Endothelial cell of umbilical vein (primary cell): ENCODE measurements around the gene CAMKK2. TPM values are rescaled to one million over a fixed set of nuclear protein-coding genes. Genes with fewer than 3 reads are reported as not detected.

Experiments used
- BruUV-seq: library from RNA; stranded (reverse); fragments of 400-500 nt; replicated peaks from 2 replicates; lab custom pipeline; 2021; lab: Mats Ljungman, UMichigan
- CTCF ChIA-PET: fragments of 300-600, 350-600 bp; sonication (Branson Sonifier 250); formaldehyde crosslinking; loops from one replicate; lab custom pipeline; 2021; ENCODE audit warnings: antibody characterized with exemption, inconsistent platforms; lab: Charles Lee
- POLR2A ChIA-PET: fragments of 300-600, 350-600 bp; sonication (Branson Sonifier 250); formaldehyde crosslinking; loops from one replicate; lab custom pipeline; 2021; ENCODE audit warnings: antibody characterized with exemption, inconsistent platforms; lab: Charles Lee
- DNase-seq: peaks from one replicate; pipeline ENCODE4 v3.0.0-alpha.2; 2011; ENCODE audit warnings: low read depth, low spot score
- FAIRE-seq: peaks from 2 replicates; lab custom pipeline; 2011; peaks lifted over from hg19 to GRCh38; lab: Jason Lieb, UNC
- H2AFZ ChIP-seq: 2 replicates; pipeline ENCODE4 v1.6.0; 2012; ENCODE audit warnings: low read depth, low read length, control low read depth, inconsistent platforms
- H3K27ac ChIP-seq: 2 replicates; pipeline ENCODE4 v1.5.1; 2011; ENCODE audit warnings: low read depth, mild to moderate bottlenecking, control low read depth, low read length, moderate library complexity; ENCODE audit not compliant: insufficient read depth
- H3K27me3 ChIP-seq, 2 experiments: 2 replicates each; pipeline versions ENCODE4 v1.6.0 to v1.6.1; 2011; ENCODE audit warnings: low read length in 2 of 2, mixed read lengths in 1 of 2; ENCODE audit not compliant: control insufficient read depth in 2 of 2, insufficient read depth in 2 of 2
- H3K36me3 ChIP-seq, 2 experiments: 2 replicates in 1 of 2; 3 replicates in 1 of 2; pipeline ENCODE4 v1.5.1; 2011; ENCODE audit warnings: low read length in 2 of 2, mild to moderate bottlenecking in 1 of 2, moderate library complexity in 1 of 2; ENCODE audit not compliant: control insufficient read depth in 2 of 2, insufficient read depth in 2 of 2; ENCODE audit errors: extremely low read depth in 1 of 2
- H3K4me1 ChIP-seq: 3 replicates; pipeline ENCODE4 v1.5.1; 2011; ENCODE audit warnings: mild to moderate bottlenecking, low read length; ENCODE audit not compliant: control insufficient read depth, insufficient read depth; ENCODE audit errors: extremely low read depth
- H3K4me2 ChIP-seq: 2 replicates; pipeline ENCODE4 v1.6.1; 2011; ENCODE audit warnings: low read length, control low read depth, mixed read lengths; ENCODE audit not compliant: insufficient read depth
- H3K4me3 ChIP-seq, 3 experiments: fragments of 200-600 bp in 1 of 3; sonication (generic), shearing (Covaris generic) in 1 of 3; replicated peaks in 1 of 3; 2 replicates each; pipeline ENCODE4 v1.5.1; 2011 to 2016; ENCODE audit warnings: control low read depth in 3 of 3, low read length in 3 of 3, mild to moderate bottlenecking in 2 of 3, inconsistent platforms in 1 of 3, low read depth in 1 of 3, moderate library complexity in 1 of 3; ENCODE audit not compliant: insufficient read depth in 1 of 3
- H3K79me2 ChIP-seq: 2 replicates; pipeline ENCODE4 v1.6.0; 2012; ENCODE audit warnings: low read length, inconsistent platforms; ENCODE audit not compliant: control insufficient read depth, insufficient read depth
- H3K9ac ChIP-seq: replicated peaks from 2 replicates; pipeline ENCODE3; 2011; ENCODE audit warnings: low read length, control low read depth; ENCODE audit not compliant: insufficient read depth; ENCODE audit errors: extremely low read depth
- H3K9me1 ChIP-seq: replicated peaks from 3 replicates; pipeline ENCODE4 v1.6.0; 2011; ENCODE audit warnings: mild to moderate bottlenecking, low read length; ENCODE audit not compliant: control insufficient read depth, insufficient read depth; ENCODE audit errors: extremely low read depth
- H3K9me3 ChIP-seq: replicated peaks from 2 replicates; pipeline ENCODE4 v1.5.1; 2012; ENCODE audit warnings: low read length, inconsistent platforms; ENCODE audit not compliant: control insufficient read depth, insufficient read depth
- H4K20me1 ChIP-seq: replicated peaks from 2 replicates; pipeline ENCODE3; 2011; ENCODE audit warnings: mild to moderate bottlenecking, low read length; ENCODE audit not compliant: control insufficient read depth, insufficient read depth; ENCODE audit errors: extremely low read depth
- EZH2 ChIP-seq: IDR thresholded peaks from 2 replicates; pipeline ENCODE4 v1.6.1; 2012; ENCODE audit warnings: borderline replicate concordance, low read depth, mild to moderate bottlenecking, moderate library complexity, low read length, inconsistent platforms; ENCODE audit not compliant: severe bottlenecking
- FOS ChIP-seq: IDR thresholded peaks from 2 replicates; pipeline ENCODE4 v1.6.1; 2011; ENCODE audit warnings: mild to moderate bottlenecking, low read length, moderate library complexity, borderline replicate concordance; ENCODE audit not compliant: insufficient read depth
- GATA2 ChIP-seq: IDR thresholded peaks from 2 replicates; pipeline ENCODE4 v1.7.0; 2011; ENCODE audit warnings: low read depth, mild to moderate bottlenecking, moderate library complexity, mixed read lengths, low read length; ENCODE audit not compliant: insufficient read length, insufficient read depth
- JUN ChIP-seq: IDR thresholded peaks from 2 replicates; pipeline ENCODE4 v1.6.1; 2011; ENCODE audit warnings: borderline replicate concordance, low read depth; ENCODE audit not compliant: insufficient read length, insufficient read depth
- MAX ChIP-seq: IDR thresholded peaks from 2 replicates; pipeline ENCODE4 v1.6.1; 2011; ENCODE audit not compliant: insufficient read depth, insufficient read length
- MYC ChIP-seq: IDR thresholded peaks from one replicate; pipeline ENCODE4 v1.6.1; 2011; ENCODE audit warnings: mild to moderate bottlenecking, low read depth, low read length
- POLR2A ChIP-seq: IDR thresholded peaks from 2 replicates; pipeline ENCODE4 v1.6.1; 2012; ENCODE audit warnings: low read depth, mild to moderate bottlenecking, control low read depth, low read length
- POLR2AphosphoS5 ChIP-seq: IDR thresholded peaks from 2 replicates; pipeline ENCODE4 v1.6.1; 2012; ENCODE audit warnings: low read depth, mild to moderate bottlenecking, control low read depth, low read length, moderate library complexity; ENCODE audit not compliant: insufficient read depth
- dilution Hi-C: fragments of 300-500 bp; cut with MboI; formaldehyde crosslinking; loops from one replicate; pipeline ENCODE4 v1.15.0; 2019; ENCODE audit warnings: low sequenced_read_pairs; ENCODE audit not compliant: extremely low pct_ligation_motif_present
- intact Hi-C: fragments of 100-400 bp; cut with micrococcal nuclease; formaldehyde crosslinking; loops from one replicate; pipeline ENCODE4 v1.10.0; 2022
- polyA plus RNA-seq, 4 experiments: library from polyadenylated mRNA; depleted of rRNA in 3 of 4; stranded (reverse) in 3 of 4; unstranded in 1 of 4; fragments of >200 nt; gene quantifications; 2 replicates each; pipeline versions ENCODE4 v1.2.1 to v1.2.3, GENCODE V29; 2011 to 2012; ENCODE audit warnings: missing spikeins in 1 of 4
- total RNA-seq: library from RNA; stranded (reverse); gene quantifications from 2 replicates; pipeline ENCODE4 v1.2.3, GENCODE V29; 2021
- TF ChIP-seq, protein P1 (sequence below), 2 donors: IDR thresholded peaks; 1 replicate in 1 of 2; 2 replicates in 1 of 2; pipeline ENCODE4 v1.5.1; 2011; ENCODE audit warnings: low read length in 2 of 2, mild to moderate bottlenecking in 2 of 2, moderate library complexity in 2 of 2, control low read depth in 1 of 2, inconsistent platforms in 1 of 2, low read depth in 1 of 2; ENCODE audit not compliant: insufficient read depth in 1 of 2; ENCODE audit errors: extremely low read depth in 1 of 2

The CAMKK2 gene
- total and polyA plus RNA-seq, 2 donors (not counting 3 experiments of a cell fraction or from before 2014, with no cell fraction given): 32.5 to 45.0 TPM

- BruUV-seq: no TSS peak
- H3K9ac ChIP-seq: no peak overlapping the region
- H4K20me1 ChIP-seq: no peaks in the 10 kb centered on the region
- no peaks in the 10 kb centered on the region for H3K9me3 ChIP-seq
- H3K27ac ChIP-seq: no peak overlapping the region
- H3K4me1 ChIP-seq: no peaks in the 10 kb centered on the region
- CTCF ChIA-PET: interaction anchor here (1.1 to 4.0 kb wide), 3 partner anchors 12 to 106 kb away, joined by 3 to 110 read pairs (median 4); no protein-coding TSS in a partner anchor
- no peak overlapping the region for H2AFZ ChIP-seq
- DNase-seq (no peak), FAIRE-seq (no peak)
- no peaks in the 10 kb centered on the region for H3K9me1 ChIP-seq
- TF ChIP-seq POLR2A (no peak), POLR2AphosphoS5 (no peak), GATA2 (no peak), MAX (no peak), EZH2 (no peak), FOS (no peak), JUN (no peak), MYC (no peak)
- TF ChIP-seq, protein P1, sequence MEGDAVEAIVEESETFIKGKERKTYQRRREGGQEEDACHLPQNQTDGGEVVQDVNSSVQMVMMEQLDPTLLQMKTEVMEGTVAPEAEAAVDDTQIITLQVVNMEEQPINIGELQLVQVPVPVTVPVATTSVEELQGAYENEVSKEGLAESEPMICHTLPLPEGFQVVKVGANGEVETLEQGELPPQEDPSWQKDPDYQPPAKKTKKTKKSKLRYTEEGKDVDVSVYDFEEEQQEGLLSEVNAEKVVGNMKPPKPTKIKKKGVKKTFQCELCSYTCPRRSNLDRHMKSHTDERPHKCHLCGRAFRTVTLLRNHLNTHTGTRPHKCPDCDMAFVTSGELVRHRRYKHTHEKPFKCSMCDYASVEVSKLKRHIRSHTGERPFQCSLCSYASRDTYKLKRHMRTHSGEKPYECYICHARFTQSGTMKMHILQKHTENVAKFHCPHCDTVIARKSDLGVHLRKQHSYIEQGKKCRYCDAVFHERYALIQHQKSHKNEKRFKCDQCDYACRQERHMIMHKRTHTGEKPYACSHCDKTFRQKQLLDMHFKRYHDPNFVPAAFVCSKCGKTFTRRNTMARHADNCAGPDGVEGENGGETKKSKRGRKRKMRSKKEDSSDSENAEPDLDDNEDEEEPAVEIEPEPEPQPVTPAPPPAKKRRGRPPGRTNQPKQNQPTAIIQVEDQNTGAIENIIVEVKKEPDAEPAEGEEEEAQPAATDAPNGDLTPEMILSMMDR (IDR thresholded peaks at IDR 0.05; ENCODE audit: extremely low read depth in 1 of 2, insufficient read depth in 1 of 2, low read depth in 1 of 2, low read length in 2 of 2): no peak
- intact Hi-C loops: no loop called here
- dilution Hi-C loops: no loop called here
- H3K79me2 ChIP-seq: no peaks in the 10 kb centered on the region
- H3K36me3 ChIP-seq: peaks cover 9 to 11% of the 10 kb centered on the region in 2 experiments
- H3K4me2 ChIP-seq: no peak overlapping the region
- no peaks in the 10 kb centered on the region for H3K27me3 ChIP-seq
- H3K4me3 ChIP-seq: no peak overlapping the region
- POLR2A ChIA-PET: no interaction called here
Measured at GRCh38 chr12:121337416-121337815, 40.9 kb upstream of the CAMKK2 start.
